Heart left ventricle (tissue), 13 donors: ENCODE measurements around the gene LRRK2.

ENCODE experiments used
- POLR2A ChIP-seq, 2 donors: fragments of 450-650 bp; IDR thresholded peaks; one replicate each; pipeline ENCODE4 v1.6.1; 2017; ENCODE audit warnings: antibody characterized with exemption in 2 of 2, mild to moderate bottlenecking in 2 of 2, moderate library complexity in 2 of 2
- TF ChIP-seq, protein P1 (sequence below), 12 donors: fragments of 200-600 bp; sonication (generic) in 4 of 12; IDR thresholded peaks; one replicate each; pipeline versions ENCODE4 v1.5.0 to v1.8.0; 2018 to 2022; ENCODE audit warnings: antibody characterized with exemption in 12 of 12, mild to moderate bottlenecking in 5 of 12
- donor health status: ischemic (EF 13 %, LVEDD 7.1; RV severe dilation, severe dysfunction).
- donor health status: DM: no; HTN: yes; CAD: no.
- donor health status: DM: no; HTN: no; CAD: no.
- donor health status: ischemic (EF 25% LVEDD 6.9; RV normal size, moderate dysfunction).
- donor health status: ischemic (EF 25% LVEDD 5.7; RV mildly dilated, moderate dysfunction).
- donor health status: ischemic (EF 35%, LVEDD 5.7; RV mildly dilated, moderate dysfunction).
- donor health status: nonischemic (EF 11% LVEDD 7.7; RV severe dilation, severe dysfunction).
- donor health status: DM: yes; HTN: yes; CAD: no.
- donor health status: PGD.
- donor health status: ischemic (EF 29% LVEDD 5.4; RV normal size, mild dysfunction).
- donor health status: nonischemic (EF 23%, LVEDD 6.1; RV moderate dilation, normal function).

DNA sequence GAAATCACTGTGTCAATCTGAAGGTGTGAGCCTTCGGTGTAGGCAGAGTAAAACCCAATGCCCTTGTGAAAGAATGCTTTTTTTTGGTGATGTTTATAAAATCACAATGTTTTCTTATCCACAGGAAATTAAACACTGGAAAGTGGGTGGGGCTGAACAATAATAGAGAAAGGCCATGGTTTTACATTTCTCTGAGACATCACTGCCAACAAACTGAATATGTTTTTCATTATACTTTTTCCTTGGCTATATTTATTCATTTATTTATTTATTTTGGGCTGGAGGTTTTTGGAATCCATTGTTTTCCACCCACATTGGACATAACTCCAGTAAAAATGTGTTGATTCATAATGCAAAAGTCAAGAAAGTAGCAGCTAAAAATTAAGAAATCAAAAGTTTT is 16.9 kb downstream of the LRRK2 start:
- TF ChIP-seq, protein P1, sequence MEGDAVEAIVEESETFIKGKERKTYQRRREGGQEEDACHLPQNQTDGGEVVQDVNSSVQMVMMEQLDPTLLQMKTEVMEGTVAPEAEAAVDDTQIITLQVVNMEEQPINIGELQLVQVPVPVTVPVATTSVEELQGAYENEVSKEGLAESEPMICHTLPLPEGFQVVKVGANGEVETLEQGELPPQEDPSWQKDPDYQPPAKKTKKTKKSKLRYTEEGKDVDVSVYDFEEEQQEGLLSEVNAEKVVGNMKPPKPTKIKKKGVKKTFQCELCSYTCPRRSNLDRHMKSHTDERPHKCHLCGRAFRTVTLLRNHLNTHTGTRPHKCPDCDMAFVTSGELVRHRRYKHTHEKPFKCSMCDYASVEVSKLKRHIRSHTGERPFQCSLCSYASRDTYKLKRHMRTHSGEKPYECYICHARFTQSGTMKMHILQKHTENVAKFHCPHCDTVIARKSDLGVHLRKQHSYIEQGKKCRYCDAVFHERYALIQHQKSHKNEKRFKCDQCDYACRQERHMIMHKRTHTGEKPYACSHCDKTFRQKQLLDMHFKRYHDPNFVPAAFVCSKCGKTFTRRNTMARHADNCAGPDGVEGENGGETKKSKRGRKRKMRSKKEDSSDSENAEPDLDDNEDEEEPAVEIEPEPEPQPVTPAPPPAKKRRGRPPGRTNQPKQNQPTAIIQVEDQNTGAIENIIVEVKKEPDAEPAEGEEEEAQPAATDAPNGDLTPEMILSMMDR (IDR thresholded peaks at IDR 0.05): no peak
- no peak for TF ChIP-seq POLR2A (IDR thresholded peaks at IDR 0.05)
